Muscle layer of duodenum (tissue), 2 donors: ENCODE results near the gene PRICKLE2.

Source experiments
- H3K27ac ChIP-seq: one replicate; pipeline ENCODE4 v1.7.0; 2013; ENCODE audit warnings: mild to moderate bottlenecking, low read length
- H3K27me3 ChIP-seq: one replicate; pipeline ENCODE4 v1.7.0; 2013; ENCODE audit warnings: low read depth, mild to moderate bottlenecking, control low read depth, low read length
- H3K36me3 ChIP-seq, 2 donors: one replicate each; pipeline ENCODE4 v1.7.0; 2013; ENCODE audit warnings: low read length in 2 of 2, control low read depth in 1 of 2, mild to moderate bottlenecking in 1 of 2; ENCODE audit not compliant: insufficient read depth in 2 of 2, control insufficient read depth in 1 of 2
- H3K4me1 ChIP-seq, 2 donors: one replicate each; pipeline ENCODE4 v1.7.0; 2013; ENCODE audit warnings: low read length in 2 of 2, mild to moderate bottlenecking in 2 of 2, control low read depth in 1 of 2, moderate library complexity in 1 of 2; ENCODE audit not compliant: insufficient read depth in 2 of 2, control insufficient read depth in 1 of 2
- H3K4me3 ChIP-seq, 2 donors: one replicate each; pipeline ENCODE4 v1.7.0; 2013; ENCODE audit warnings: low read length in 2 of 2, low read depth in 1 of 2, mild to moderate bottlenecking in 1 of 2
- H3K9me3 ChIP-seq, 2 donors: one replicate each; pipeline ENCODE4 v1.7.0; 2013; ENCODE audit warnings: low read length in 2 of 2, control low read depth in 1 of 2, mild to moderate bottlenecking in 1 of 2; ENCODE audit not compliant: control insufficient read depth in 1 of 2
- donor health status: healthy.

Gene PRICKLE2, protein sequence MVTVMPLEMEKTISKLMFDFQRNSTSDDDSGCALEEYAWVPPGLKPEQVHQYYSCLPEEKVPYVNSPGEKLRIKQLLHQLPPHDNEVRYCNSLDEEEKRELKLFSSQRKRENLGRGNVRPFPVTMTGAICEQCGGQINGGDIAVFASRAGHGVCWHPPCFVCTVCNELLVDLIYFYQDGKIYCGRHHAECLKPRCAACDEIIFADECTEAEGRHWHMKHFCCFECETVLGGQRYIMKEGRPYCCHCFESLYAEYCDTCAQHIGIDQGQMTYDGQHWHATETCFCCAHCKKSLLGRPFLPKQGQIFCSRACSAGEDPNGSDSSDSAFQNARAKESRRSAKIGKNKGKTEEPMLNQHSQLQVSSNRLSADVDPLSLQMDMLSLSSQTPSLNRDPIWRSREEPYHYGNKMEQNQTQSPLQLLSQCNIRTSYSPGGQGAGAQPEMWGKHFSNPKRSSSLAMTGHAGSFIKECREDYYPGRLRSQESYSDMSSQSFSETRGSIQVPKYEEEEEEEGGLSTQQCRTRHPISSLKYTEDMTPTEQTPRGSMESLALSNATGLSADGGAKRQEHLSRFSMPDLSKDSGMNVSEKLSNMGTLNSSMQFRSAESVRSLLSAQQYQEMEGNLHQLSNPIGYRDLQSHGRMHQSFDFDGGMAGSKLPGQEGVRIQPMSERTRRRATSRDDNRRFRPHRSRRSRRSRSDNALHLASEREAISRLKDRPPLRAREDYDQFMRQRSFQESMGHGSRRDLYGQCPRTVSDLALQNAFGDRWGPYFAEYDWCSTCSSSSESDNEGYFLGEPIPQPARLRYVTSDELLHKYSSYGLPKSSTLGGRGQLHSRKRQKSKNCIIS

DNA sequence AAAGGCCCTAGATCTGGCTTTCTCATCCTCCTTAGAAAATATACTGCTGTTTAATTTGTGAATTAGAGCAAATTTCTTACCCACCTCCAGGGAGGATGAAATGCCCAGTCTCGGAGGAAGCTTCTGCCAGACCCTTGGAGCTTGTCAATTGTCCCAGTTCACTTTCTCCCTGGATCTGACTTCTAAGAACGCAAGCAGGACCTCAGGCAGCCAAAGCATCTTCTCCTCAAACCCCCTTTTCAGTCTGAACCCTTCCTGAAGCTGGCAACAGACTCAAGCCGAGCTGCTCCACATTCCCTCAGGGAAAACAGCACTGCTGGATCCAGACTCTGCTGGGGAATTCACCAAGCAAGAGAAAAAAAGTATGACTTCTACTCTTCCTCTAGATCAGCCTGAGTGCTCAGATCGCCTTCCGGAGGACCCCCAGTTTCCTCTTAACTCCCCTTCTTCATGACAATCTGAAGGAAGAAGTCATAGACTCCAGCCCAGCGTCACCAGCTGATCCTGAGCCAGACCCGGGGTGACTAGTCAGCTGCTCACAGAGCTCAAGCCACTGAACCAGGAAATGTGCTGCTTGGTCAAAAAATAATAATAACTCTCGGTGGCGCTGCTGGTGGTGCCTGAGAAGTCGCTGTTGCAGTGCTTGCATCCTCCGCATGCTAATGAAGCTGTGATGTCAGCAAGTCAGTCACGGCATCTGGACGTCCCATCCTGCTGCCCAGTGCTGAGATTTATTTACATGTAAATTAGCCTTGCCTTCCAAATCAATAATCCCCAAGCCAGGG is at the start of gene PRICKLE2:
Gene PRICKLE2 (minus strand): TSS at position 641 of the 785 bp plus-strand sequence. CDS start 26,539 bp downstream, outside the sequence.
- H3K36me3 ChIP-seq = no peaks in the 10 kb centered on the region
- H3K4me1 ChIP-seq = peaks cover 8 to 64% of the 10 kb centered on the region in 2 donors
- peak within 1 kb of the TSS; percentile 82 for H3K27ac ChIP-seq
- H3K27me3 ChIP-seq = no peaks in the 10 kb centered on the region
- no peaks in the 10 kb centered on the region for H3K9me3 ChIP-seq
- H3K4me3 ChIP-seq = peak within 1 kb of the TSS; percentile 42 to 56

- no peak overlapping the region for H3K27ac ChIP-seq
- H3K9me3 ChIP-seq = no peaks in the 10 kb centered on the region
- H3K36me3 ChIP-seq = no peaks in the 10 kb centered on the region
- H3K4me3 ChIP-seq = no peak overlapping the region
- H3K27me3 ChIP-seq = no peaks in the 10 kb centered on the region
- H3K4me1 ChIP-seq = no peaks in the 10 kb centered on the region
Measured at GRCh38 chr3:64272842-64273241, 47.6 kb upstream of the PRICKLE2 start.

DNA sequence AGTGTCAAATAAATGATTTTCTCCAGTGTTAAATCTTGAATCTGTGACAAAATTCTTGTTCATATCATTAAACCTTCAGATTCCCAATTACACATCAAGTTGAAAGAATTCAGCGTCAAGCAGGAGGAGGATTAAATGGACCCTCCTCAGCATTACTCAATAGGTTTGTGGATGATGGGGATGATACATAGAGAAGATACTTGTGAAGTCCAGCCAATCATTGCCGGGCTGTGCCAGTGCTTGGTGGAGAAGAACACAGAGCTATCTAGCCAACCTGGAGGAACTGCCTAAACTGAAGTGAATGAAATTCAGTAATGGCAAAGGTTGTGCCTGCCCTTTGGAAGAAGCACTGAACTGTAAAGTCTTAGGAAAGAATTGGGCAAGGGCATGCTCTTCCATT is 47.0 kb upstream of the PRICKLE2 start:
- Histone ChIP-seq H3K4me3 (no peak overlapping the region), H3K4me1 (no peaks in the 10 kb centered on the region), H3K9me3 (no peaks in the 10 kb centered on the region)

DNA sequence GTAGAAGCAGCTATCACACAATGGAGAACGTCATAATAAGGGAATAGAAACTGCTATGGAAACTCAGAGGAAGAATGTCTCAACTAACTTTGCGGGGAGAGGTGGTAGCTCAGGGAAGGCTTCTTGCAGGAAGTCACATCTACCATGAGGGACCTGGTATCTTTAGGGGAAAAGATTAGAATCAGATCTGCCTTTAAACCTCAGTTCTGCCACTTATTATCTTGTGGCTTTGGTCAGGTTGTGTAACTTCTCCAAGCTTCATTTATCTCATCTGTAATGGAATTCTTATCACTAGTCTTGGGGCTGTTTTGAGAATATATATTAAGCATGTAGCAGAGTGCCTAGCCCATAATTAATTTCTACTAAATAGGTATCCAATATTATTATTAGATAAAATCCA is 46.4 kb upstream of the PRICKLE2 start:
- no peak overlapping the region for H3K4me3 ChIP-seq
- no peaks in the 10 kb centered on the region for H3K36me3 ChIP-seq
- no peaks in the 10 kb centered on the region for H3K4me1 ChIP-seq
- no peaks in the 10 kb centered on the region for H3K27me3 ChIP-seq
- no peaks in the 10 kb centered on the region for H3K9me3 ChIP-seq
- no peak overlapping the region for H3K27ac ChIP-seq

More for the DNA sequence above, 47.0 kb upstream of the PRICKLE2 start:
- no peaks in the 10 kb centered on the region for H3K36me3 ChIP-seq
- no peak overlapping the region for H3K27ac ChIP-seq
- no peaks in the 10 kb centered on the region for H3K27me3 ChIP-seq

- no peak overlapping the region for H3K4me3 ChIP-seq
- H3K4me1 ChIP-seq = no peaks in the 10 kb centered on the region
- no peaks in the 10 kb centered on the region for H3K36me3 ChIP-seq
- H3K27ac ChIP-seq = no peak overlapping the region
- no peaks in the 10 kb centered on the region for H3K9me3 ChIP-seq
- H3K27me3 ChIP-seq = no peaks in the 10 kb centered on the region
Measured at GRCh38 chr3:64270866-64271260, 45.6 kb upstream of the PRICKLE2 start.

DNA sequence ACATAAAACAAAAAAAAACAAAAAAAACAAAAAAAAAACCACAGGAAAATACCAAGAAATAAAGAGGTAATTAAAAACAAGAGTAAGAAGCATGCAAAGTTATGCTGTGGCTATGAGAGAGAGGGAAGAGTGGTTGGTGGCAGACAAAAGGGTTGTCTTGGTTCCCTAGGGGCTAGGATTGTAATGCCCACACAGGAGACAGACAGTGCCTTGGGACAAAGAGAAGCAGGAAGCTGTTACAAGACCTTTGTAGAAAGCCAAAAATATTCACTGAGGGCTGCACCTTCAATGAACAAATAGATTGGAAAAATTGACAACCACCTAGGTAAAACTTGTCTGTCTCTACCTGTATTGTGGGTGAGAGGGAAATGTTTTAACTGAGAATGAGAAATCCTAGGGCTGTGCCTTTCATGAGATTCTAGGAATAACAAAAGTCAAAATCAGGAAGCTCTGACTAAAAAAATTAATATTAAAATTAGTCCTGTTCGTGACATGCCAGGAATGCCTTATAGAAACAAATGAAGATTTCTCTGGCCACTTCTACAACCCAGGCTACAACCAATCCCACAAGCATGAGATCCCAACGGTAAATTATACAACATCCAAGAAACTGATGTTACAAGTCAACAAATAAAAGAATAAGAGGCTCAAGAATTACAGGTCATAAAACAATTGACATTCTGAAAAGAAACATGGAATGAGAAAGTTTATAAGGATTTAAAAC is 45.0 kb upstream of the PRICKLE2 start:
- no peaks in the 10 kb centered on the region for H3K9me3 ChIP-seq
- H3K36me3 ChIP-seq = no peaks in the 10 kb centered on the region
- H3K4me1 ChIP-seq = peaks cover 0 to 4% of the 10 kb centered on the region in 2 donors
- H3K27ac ChIP-seq = no peak overlapping the region
- H3K27me3 ChIP-seq = no peaks in the 10 kb centered on the region
- no peak overlapping the region for H3K4me3 ChIP-seq

DNA sequence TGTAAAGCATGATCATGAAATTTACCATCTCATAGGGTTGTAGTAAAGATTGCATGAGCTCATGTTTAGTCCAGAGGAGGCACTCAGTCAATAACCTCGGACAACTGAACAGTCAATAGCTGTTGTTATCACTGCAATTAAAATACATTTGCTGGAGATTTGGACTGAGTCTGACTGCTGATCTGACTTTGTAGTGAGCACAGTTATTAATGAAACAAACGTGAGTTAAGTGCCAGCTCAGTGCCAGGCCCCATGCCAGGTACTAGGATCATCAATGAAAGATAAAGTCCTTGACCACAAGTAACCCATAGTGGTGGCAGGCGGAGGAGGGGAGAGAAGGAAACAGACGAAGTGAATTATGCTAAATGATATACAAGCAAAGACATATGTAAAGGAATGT is 43.7 kb upstream of the PRICKLE2 start:
- H3K4me3 ChIP-seq = no peak overlapping the region
- no peaks in the 10 kb centered on the region for H3K36me3 ChIP-seq
- H3K9me3 ChIP-seq = no peaks in the 10 kb centered on the region
- no peaks in the 10 kb centered on the region for H3K27me3 ChIP-seq
- peaks cover 0 to 13% of the 10 kb centered on the region in 2 donors for H3K4me1 ChIP-seq
- no peak overlapping the region for H3K27ac ChIP-seq

DNA sequence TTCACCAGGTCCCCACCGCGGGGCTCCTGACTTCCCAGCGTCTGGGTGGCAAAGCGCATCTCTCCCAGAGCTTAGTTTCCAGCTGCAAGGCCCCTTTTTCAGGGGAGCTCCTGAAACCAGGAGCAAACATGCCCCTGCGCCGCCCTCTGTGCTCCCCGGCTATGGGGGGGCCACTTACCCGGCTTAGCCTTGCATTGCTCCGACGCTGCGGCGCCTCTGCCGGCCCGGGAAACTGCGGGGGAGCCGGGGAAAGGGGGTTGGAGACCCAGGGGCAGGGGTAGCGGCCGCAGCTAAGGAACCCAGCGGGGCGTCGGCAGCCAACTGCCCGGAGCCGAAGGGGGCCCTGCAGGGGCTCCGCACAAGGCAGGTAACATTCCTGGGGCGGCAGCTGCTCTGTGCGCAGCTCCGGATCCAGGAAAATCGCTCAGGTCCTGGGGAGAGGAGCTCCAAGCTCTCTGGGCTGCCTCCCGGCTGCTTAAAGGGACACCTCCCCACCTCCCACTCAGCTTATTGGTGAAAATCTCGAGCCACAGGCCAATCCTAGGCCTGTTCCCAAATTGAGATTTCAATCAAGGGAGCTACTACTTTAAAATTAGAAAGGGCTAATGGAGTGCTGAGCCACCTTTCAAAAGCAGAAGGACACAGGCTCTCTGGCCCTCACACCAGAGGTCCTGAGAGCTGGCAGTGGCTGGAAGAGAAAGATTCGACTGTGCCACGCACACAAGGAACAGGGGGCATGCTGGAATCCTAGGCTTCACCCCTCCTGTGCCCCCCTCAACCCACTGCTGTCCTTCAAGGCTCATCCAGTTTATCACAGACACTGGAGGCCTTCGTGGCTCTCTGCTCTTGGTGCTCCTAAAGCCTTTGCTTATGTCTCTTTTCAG is 42.7 kb upstream of the PRICKLE2 start:
- Histone ChIP-seq H3K27ac (peak overlapping the region; percentile 93), H3K27me3 (no peaks in the 10 kb centered on the region), H3K36me3 (no peaks in the 10 kb centered on the region), H3K4me1 (peaks cover 0 to 21% of the 10 kb centered on the region in 2 donors), H3K9me3 (no peaks in the 10 kb centered on the region), H3K4me3 (peak overlapping the region; percentile 71 to 79)

DNA sequence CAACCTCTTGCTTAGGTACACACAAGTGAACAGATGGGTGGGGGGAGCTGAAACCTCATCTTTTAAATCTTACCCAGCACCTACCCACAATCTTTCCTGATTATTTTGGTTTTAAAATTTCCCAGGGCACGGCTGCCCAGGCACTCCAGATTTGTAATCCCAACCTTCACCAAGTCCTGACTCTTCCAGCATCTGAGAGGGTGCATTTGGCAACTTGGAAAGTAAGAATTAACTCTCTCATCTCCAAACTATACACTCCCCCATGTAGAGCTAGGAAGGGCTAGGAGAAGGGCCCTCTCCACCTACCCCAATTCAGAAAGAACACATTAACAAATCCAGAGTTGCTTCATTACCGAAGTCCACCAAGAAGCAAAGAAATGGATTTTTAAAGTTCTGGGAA is 41.7 kb upstream of the PRICKLE2 start:
- Histone ChIP-seq H3K9me3 (no peaks in the 10 kb centered on the region), H3K36me3 (no peaks in the 10 kb centered on the region), H3K4me3 (peak overlapping the region; percentile 71 to 79), H3K4me1 (peaks cover 0 to 26% of the 10 kb centered on the region in 2 donors), H3K27ac (peak overlapping the region; percentile 93), H3K27me3 (no peaks in the 10 kb centered on the region)
